GM19463 (cell line): Measurements from ENCODE around the gene ACCSL.

Experiments
- ATAC-seq: cut with Tn5 transposase; IDR thresholded peaks from one replicate; pipeline ENCODE4 v1.9.1; 2021; ENCODE audit warnings: mild to moderate bottlenecking, moderate library complexity; ENCODE audit not compliant: unreplicated experiment

The ACCSL gene

DNA sequence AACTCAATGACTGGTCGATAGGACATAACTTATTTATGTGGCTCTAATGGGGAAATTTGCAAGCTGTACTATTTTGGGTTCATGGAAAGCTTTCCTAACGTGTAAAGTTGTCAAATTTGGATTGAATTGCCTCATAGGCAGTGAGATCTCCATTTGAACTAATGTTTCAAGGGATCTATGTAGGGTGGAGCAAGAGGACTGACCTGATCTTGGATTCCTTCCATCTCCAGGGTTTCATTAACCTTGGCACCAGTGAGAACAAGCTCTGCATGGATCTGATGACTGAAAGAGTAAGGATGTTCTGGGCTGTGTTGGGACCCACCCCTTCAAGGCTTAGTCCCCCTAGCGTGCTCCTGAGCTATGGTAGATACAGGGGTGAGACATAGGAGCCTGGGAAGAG, 2.1 kb downstream of the ACCSL start:
- no peak for ATAC-seq

DNA sequence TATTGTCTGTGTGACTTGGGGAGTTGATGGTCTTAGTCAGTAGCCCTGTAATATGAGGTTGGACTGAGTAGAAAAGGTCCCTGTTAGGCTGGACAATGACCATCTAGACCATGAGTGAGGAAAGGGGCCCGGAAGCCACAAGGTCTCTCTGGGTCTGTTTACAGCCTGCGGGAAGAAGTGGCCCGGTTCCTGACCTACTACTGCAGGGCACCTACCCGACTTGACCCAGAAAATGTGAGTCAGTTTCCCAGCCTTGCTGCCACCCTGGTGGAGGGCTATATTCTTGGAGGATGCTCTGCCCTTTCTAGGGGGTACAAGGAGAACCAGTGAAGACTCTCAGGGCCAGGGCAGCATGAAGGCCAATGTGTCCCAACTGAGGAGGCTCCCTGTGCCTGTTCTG, 3.4 kb downstream of the ACCSL start:
- no peak for ATAC-seq

DNA sequence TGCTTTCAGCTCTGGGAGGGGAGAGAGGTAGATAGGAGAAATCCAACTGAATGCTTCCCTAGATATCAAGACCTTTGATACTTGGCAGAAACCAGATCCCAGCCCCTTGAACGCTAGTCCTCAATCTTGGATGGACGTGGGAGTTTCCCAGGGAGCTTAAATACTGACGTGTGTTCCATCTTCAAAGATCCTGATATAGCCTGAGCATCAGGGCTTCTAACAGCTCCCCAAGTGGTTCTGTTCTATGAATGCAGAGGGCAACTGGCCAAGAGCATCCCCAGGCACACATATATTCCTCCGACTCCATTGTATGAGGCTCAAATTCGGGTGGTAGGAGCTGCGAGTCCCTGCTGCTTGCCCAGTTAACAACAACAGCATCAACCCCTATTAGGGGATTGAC, 9.6 kb downstream of the ACCSL start:
- ATAC-seq, result no peak

DNA sequence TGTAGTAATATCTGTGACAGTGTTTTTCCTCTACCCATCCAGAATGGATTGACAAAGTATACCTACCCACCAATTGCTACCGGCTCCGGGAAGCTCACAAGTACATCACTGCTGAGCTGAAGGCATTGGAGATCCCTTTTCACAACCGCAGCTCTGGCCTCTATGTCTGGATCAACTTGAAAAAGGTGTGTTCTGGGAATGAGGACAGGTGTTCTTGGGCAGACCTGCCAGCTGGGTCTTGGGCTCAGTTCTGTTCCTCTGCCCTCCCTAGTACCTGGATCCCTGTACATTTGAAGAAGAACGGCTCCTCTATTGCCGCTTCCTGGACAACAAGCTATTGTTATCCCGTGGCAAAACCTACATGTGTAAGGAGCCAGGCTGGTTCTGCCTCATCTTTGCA, 10.5 kb downstream of the ACCSL start:
- no peak for ATAC-seq

DNA sequence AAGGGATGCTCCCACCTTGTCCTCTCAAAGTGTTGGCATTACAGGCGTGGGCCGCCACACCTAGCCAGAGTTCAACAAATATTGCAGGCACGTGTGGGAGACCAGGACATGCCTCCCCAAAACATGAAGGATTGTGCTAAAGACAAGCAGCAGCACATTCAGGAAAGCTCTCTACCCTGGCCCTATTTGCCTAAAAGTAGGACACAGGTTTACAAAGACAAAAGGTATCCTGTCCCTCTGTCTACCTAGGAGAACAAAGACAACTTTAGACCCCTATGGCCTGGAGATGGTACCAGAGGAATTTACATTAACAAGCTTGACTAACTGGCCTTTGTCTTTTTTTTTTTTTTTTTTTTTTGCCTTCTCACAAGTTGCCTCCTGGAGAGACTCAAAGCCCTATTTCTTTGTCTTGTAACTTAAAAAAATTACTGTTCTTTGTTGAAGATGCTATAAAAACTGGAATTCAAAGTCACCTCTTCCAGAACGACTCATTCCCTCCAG, 17.4 kb downstream of the ACCSL start:
- ATAC-seq, result no peak

DNA sequence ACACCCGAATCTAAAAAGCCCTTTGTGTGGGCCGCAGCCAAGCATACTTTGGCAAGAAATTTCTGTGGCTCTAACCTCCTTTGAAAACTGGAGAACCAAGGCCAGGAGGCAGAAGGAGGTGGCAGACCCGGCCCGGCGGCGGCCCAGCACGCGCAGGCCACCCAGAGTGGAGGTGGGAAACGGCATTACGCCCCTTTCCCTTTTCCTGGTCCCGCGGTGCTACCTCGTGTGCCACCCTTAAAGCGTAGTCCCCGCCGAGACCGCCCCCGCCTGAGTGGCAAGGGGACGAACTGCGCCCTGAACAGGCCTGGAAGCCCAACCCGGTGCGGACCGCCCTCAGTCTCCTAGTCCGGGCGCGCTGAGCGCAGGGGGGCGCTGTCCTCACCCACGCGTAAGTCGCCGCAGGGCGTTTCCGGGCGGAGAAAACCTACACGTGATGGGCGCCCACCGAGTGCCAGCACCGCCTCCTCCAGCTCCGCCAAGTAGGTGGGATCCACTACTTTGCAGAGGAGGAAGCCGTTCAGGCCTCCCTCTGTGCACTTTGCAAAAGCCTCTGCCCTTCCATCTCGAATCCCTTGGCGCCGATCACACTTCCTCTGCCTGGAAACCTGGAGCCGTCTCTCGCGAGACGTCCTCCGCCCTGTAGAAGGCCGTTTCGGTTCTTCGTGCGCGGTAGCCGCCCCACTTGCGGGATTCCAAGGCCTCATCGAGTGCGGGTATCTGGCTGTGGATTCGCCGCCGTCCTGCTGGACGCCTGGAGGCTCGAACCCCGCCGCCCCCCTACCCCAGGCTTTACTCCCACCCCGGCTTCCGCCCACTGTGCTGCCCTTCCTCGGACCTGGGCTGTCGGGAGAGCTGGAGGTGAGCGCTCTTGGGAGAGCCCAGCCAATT, 18.3 kb downstream of the ACCSL start, which contains the start of gene ACCS:
ACCS (plus strand) TSS at position 430 of the 891 bp plus-strand sequence. CDS start 1,358 bp downstream, outside the sequence.
- peak; percentile 96 for ATAC-seq

DNA sequence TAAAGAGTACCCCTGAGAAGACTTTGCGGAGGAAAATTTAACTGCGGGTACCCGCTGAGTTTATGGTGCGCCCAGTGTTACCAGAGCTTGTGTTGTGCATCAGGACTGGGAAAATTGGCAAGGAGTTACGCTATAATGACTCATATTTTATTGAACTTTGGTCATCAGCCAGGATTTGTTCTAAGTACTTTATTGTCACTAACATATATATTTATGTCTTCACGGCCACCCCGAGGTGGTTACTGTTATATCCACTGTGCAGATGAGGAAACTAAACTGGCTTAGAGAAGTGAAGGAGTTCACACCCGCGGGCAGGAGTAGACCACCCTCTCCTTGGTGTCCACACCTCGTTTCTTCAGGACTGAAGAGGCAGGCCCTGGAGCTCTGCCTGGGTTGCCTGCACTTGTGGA, 19.0 kb downstream of the ACCSL start:
- no peak for ATAC-seq

- ATAC-seq, result no peak
Measured at GRCh38 chr11:44067266-44067665, 19.5 kb downstream of the ACCSL start.

DNA sequence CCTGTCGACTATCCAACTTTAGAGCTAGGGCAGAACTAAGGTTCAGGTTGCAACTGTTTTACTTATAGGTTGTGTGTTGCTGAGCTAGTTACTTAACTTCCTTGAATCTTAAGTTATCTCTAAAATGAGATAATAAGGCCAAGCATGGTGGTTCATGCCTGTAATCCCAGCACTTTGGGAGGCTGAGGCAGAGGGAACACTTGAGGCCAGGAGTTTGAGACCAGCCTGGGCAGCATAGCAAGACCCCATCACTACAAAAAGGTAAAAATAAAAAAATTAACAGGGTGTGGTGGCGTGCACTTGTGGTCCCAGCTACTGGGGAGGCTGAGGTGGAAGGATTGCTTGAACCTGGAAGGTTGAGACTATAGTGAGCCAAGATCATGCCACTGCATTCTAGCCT, 20.4 kb downstream of the ACCSL start:
- ATAC-seq, result no peak

- ATAC-seq, result no peak
Measured at GRCh38 chr11:44071157-44071556, 23.4 kb downstream of the ACCSL start.

DNA sequence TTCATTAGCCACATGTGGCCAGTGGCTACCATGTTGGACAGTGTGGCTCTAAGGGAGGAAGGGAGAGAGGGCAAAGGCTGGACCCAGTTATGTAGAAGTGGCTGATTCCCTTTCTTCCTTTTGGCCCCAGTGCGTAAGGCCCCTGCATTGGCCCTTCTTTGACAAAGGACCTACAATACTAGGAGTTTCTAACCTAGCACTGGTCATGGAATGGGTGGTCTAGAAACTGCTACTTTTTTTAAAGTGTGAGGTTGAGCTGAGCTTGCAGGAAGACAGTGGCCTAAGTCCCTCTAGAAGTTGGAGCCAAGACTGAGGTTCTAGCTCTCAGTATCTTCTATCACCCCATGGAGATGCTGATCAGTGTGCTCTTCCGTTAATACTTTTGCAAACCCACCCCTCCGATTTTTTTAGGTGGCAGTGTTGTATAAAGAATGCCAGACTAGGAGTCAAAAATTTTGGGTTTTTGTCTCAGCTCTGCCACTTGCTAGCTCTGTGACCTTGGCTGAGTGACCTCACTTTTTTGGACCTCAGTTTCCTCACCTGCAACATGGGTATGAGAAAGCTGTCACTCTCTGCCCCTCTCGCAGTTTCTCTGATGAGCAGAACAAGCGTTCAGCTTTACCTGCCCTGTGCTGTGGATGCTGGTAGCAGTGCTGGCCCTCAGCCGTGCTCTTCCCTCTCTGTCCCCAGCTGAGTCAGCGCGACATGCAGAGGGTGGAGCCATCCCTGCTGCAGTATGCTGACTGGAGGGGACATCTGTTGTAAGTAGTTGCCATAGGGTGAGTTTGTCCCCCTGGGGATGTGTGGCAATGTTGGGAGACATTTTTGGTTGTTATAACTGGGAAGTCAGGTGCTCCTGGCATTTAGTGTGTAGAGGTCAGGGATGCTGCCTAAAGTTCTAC, 25.2 kb downstream of the ACCSL start:
- no peak for ATAC-seq

GRCh38 chr11:44078794-44079193, 31.0 kb downstream of the ACCSL start:
- no peak for ATAC-seq

- ATAC-seq, result no peak
Measured at GRCh38 chr11:44079376-44079775, 31.6 kb downstream of the ACCSL start.

DNA sequence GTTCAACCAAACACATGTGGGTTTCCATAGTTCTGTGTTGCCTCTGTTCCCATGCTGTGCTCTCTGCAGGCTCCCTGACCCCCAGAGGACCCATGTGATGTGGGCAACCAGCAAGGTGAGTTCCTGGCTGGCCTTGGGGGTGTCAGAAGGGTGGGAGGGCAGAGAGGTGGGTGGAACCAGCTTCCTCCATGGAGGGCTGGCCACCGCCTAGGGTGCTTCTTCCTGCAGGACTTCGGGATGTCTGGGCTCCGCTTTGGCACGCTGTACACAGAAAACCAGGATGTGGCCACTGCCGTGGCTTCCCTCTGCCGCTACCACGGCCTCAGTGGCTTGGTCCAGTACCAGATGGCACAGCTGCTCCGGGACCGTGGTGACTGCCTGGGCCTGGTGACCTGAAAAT, 33.2 kb downstream of the ACCSL start:
- ATAC-seq, result no peak

DNA sequence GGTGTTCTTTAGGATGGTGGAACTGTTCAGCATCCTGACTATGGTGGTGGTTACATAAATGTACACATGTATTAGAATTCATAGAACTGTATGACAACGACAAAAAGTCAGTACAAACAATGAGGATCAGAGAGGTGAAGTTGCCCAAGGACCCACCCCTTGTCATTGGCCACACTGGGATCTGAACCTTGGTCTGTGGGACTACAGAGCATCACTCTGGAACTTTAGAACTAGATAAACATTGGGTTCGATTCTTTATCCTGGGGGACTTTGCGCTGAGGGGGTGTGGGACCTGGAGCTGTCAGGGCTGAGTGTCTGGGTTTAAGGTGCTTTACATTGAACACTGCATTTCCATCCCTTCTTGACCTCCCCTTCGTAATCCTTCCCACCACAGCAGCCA, 34.9 kb downstream of the ACCSL start:
- no peak for ATAC-seq

- ATAC-seq, result no peak
Measured at GRCh38 chr11:44083433-44083832, 35.7 kb downstream of the ACCSL start.

DNA sequence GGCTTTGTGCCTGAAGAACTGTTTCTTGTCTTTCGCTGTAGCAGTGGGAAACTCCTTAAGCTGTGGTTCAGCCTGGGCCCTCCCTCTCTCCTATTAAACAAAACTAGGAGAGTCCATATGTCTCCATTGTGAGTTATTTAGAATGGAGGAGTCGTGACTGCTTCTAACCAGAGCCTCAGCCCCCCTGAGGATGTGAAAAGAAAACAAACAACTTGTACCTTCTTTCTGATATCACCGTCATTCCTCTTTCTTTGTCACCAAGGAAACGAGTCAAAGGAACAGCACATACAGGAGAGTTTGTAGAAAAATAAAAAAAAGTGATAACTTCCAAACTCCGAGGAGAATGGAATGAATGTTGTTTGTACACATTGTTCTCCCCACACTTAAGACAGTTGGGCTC, 36.1 kb downstream of the ACCSL start:
- ATAC-seq, result no peak

- no peak for ATAC-seq
Measured at GRCh38 chr11:44085330-44085729, 37.5 kb downstream of the ACCSL start.

- no peak for ATAC-seq
Measured at GRCh38 chr11:44088377-44088776, 40.6 kb downstream of the ACCSL start.

GRCh38 chr11:44088871-44089270, 41.1 kb downstream of the ACCSL start:
- no peak for ATAC-seq

GRCh38 chr11:44090539-44090938, 42.8 kb downstream of the ACCSL start:
- no peak for ATAC-seq
